ENCODE measurements around the gene PTPRJ. TPM values are rescaled to one million over a fixed set of nuclear protein-coding genes. Genes with fewer than 3 reads are reported as not detected.

The PTPRJ gene
- total RNA-seq, 1 experiment from 2014 or later, result 43.7 TPM

- no peak overlapping the region for H3K4me2 ChIP-seq
- H4K20me1 ChIP-seq (ENCODE audit: insufficient read depth), result no peaks in the 10 kb centered on the region
- H3K4me3 ChIP-seq, result no peak overlapping the region
- no peak for TF ChIP-seq EZH2 (IDR thresholded peaks at IDR 0.05; ENCODE audit: low read depth)
- TF ChIP-seq CTCF (conservative IDR thresholded peaks at IDR 0.05), result no peak
- intact Hi-C loops (cut with micrococcal nuclease; ENCODE audit: unreplicated experiment), result no loop called here
- H3K36me3 ChIP-seq (ENCODE audit: low read depth), result no peaks in the 10 kb centered on the region
- H3K9me2 ChIP-seq (ENCODE audit: insufficient read depth), result no peaks in the 10 kb centered on the region
- BruUV-seq (replicated peaks), result no TSS peak
- ChIA-PET CTCF (interaction anchor here (0.8 kb wide), 1 partner anchor 23 kb away, joined by 8 read pairs; no protein-coding TSS in a partner anchor), POLR2A (ENCODE audit: unreplicated experiment) (no interaction called here)
- no peaks in the 10 kb centered on the region for H3K79me2 ChIP-seq (ENCODE audit: low read depth)
- H3F3A ChIP-seq (ENCODE audit: insufficient read depth, low read depth), result no peaks in the 10 kb centered on the region; the same call in 1 of the 2 replicates
- H3K4me1 ChIP-seq (replicated peaks; ENCODE audit: insufficient read depth), result no peaks in the 10 kb centered on the region
- no peaks in the 10 kb centered on the region for H3K27me3 ChIP-seq (ENCODE audit: insufficient read depth, low read depth)
- H2AFZ ChIP-seq, result no peak overlapping the region
- DNase-seq, result no peak
- H3K27ac ChIP-seq, result no peak overlapping the region
- no peaks in the 10 kb centered on the region for H3K9me3 ChIP-seq (ENCODE audit: insufficient read depth, low read depth)
Observed at GRCh38 chr11:47955061-47955755, 25.2 kb upstream of the PTPRJ start.

- no peak overlapping the region for H2AFZ ChIP-seq
- no peaks in the 10 kb centered on the region for H4K20me1 ChIP-seq (ENCODE audit: insufficient read depth)
- H3K36me3 ChIP-seq (ENCODE audit: low read depth), result no peaks in the 10 kb centered on the region
- intact Hi-C loops (cut with micrococcal nuclease; ENCODE audit: unreplicated experiment), result no loop called here
- no peaks in the 10 kb centered on the region for H3K4me1 ChIP-seq (replicated peaks; ENCODE audit: insufficient read depth)
- H3F3A ChIP-seq (ENCODE audit: insufficient read depth, low read depth), result no peaks in the 10 kb centered on the region
- POLR2A ChIA-PET (ENCODE audit: unreplicated experiment), result no interaction called here
- DNase-seq, result no peak
- no peak for TF ChIP-seq EZH2 (IDR thresholded peaks at IDR 0.05; ENCODE audit: low read depth)
- TF ChIP-seq CTCF (conservative IDR thresholded peaks at IDR 0.05), result no peak
- no TSS peak for BruUV-seq (replicated peaks)
- no peak overlapping the region for H3K27ac ChIP-seq
- no peaks in the 10 kb centered on the region for H3K9me3 ChIP-seq (ENCODE audit: insufficient read depth, low read depth)
- H3K79me2 ChIP-seq (ENCODE audit: low read depth), result no peaks in the 10 kb centered on the region
- no peaks in the 10 kb centered on the region for H3K9me2 ChIP-seq (ENCODE audit: insufficient read depth)
- CTCF ChIA-PET, result no interaction called here
- no peak overlapping the region for H3K4me3 ChIP-seq
- no peaks in the 10 kb centered on the region for H3K27me3 ChIP-seq (ENCODE audit: insufficient read depth, low read depth)
- no peak overlapping the region for H3K4me2 ChIP-seq
Observed at GRCh38 chr11:47960015-47960414, 20.3 kb upstream of the PTPRJ start.

- no peaks in the 10 kb centered on the region for H4K20me1 ChIP-seq (ENCODE audit: insufficient read depth)
- peaks cover 7% of the 10 kb centered on the region for H3K4me1 ChIP-seq (replicated peaks; ENCODE audit: insufficient read depth)
- no peak overlapping the region for H2AFZ ChIP-seq
- no peaks in the 10 kb centered on the region for H3K36me3 ChIP-seq (ENCODE audit: low read depth)
- H3K4me2 ChIP-seq, result no peak overlapping the region
- no peak for TF ChIP-seq EZH2 (IDR thresholded peaks at IDR 0.05; ENCODE audit: low read depth)
- no peak for TF ChIP-seq CTCF (conservative IDR thresholded peaks at IDR 0.05)
- CTCF ChIA-PET, result no interaction called here
- DNase-seq, result no peak
- H3K9me3 ChIP-seq (ENCODE audit: insufficient read depth, low read depth), result no peaks in the 10 kb centered on the region
- no peak overlapping the region for H3K4me3 ChIP-seq
- no peaks in the 10 kb centered on the region for H3K9me2 ChIP-seq (ENCODE audit: insufficient read depth)
- peaks cover under 1% of the 10 kb centered on the region; the same call in 1 of the 2 replicates for H3F3A ChIP-seq (ENCODE audit: insufficient read depth, low read depth)
- intact Hi-C loops (cut with micrococcal nuclease; ENCODE audit: unreplicated experiment), result no loop called here
- no peaks in the 10 kb centered on the region for H3K27me3 ChIP-seq (ENCODE audit: insufficient read depth, low read depth)
- no peaks in the 10 kb centered on the region for H3K79me2 ChIP-seq (ENCODE audit: low read depth)
- no peak overlapping the region for H3K27ac ChIP-seq
- BruUV-seq (replicated peaks), result no TSS peak
- POLR2A ChIA-PET (ENCODE audit: unreplicated experiment), result no interaction called here
Observed at GRCh38 chr11:47961383-47961782, 19.0 kb upstream of the PTPRJ start.

Data from PC-9 (cell line).